ENCODE data around the gene EVA1A.

Gene EVA1A

GRCh38 chr2:75606761-75607399, 46.1 kb upstream of the EVA1A start:
- no peak overlapping the region for H3K4me3 ChIP-seq (ENCODE audit: low read depth, low read length)
- H3K27ac ChIP-seq (ENCODE audit: extremely low read depth, low read depth, low read length): no peak overlapping the region
- ChIA-PET CTCF (interaction anchor here (0.5 to 5.4 kb wide), 5 partner anchors 10 to 451 kb away, joined by 3 to 48 read pairs (median 4); no protein-coding TSS in a partner anchor), POLR2A (no interaction called here)
- H3K4me1 ChIP-seq (ENCODE audit: control insufficient read depth, insufficient read depth, low read length): no peaks in the 10 kb centered on the region
- no peaks in the 10 kb centered on the region for H3K9me3 ChIP-seq (ENCODE audit: control insufficient read depth, insufficient read depth, low read depth, low read length)
- no peaks in the 10 kb centered on the region for H3K36me3 ChIP-seq (ENCODE audit: control insufficient read depth in 2 of 2, insufficient read depth in 1 of 2, low read length in 2 of 2)
- TF ChIP-seq ZNF549 (tag by site-specific recombination; IDR thresholded peaks at IDR 0.05) (no peak), GFI1B (tag by site-specific recombination; IDR thresholded peaks at IDR 0.05) (no peak)
- TF ChIP-seq, protein P1, sequence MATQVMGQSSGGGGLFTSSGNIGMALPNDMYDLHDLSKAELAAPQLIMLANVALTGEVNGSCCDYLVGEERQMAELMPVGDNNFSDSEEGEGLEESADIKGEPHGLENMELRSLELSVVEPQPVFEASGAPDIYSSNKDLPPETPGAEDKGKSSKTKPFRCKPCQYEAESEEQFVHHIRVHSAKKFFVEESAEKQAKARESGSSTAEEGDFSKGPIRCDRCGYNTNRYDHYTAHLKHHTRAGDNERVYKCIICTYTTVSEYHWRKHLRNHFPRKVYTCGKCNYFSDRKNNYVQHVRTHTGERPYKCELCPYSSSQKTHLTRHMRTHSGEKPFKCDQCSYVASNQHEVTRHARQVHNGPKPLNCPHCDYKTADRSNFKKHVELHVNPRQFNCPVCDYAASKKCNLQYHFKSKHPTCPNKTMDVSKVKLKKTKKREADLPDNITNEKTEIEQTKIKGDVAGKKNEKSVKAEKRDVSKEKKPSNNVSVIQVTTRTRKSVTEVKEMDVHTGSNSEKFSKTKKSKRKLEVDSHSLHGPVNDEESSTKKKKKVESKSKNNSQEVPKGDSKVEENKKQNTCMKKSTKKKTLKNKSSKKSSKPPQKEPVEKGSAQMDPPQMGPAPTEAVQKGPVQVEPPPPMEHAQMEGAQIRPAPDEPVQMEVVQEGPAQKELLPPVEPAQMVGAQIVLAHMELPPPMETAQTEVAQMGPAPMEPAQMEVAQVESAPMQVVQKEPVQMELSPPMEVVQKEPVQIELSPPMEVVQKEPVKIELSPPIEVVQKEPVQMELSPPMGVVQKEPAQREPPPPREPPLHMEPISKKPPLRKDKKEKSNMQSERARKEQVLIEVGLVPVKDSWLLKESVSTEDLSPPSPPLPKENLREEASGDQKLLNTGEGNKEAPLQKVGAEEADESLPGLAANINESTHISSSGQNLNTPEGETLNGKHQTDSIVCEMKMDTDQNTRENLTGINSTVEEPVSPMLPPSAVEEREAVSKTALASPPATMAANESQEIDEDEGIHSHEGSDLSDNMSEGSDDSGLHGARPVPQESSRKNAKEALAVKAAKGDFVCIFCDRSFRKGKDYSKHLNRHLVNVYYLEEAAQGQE (tag by site-specific recombination; IDR thresholded peaks at IDR 0.05): no peak

DNA sequence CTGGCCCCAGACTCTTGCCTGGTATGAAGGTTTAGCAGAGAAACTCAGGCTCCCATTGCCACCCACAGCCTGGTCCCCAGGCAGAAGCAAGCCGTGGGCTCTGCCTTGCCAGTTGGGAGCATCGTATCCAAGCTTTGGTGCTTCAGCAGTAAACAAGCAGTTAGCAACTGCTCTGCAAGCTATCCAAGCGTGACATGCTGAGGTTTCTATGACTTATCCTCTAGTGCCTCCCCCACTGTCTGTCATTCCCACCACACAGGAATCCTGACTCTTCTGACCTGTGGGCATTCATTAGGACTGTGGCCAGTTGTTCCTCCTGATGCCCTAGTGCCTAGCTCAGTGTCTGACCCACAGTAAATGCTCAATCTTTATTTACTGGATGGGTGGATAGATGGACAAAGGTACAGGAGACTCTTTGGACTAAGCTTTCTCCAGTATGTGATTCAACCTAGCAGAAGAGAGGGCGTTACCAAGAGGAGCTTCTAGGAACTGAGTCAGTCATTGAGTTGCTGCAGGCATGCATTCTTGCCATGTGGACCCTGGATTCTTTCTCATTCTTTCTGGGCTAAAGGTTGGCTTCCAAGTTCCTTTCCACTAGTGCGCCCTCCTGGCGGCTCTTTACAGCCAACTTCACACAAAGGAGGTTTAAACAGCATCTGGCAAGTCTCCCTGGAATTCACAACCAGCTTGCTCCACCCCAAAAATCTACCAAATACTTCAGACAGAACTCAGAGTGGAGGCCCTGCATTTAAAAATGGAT, 45.2 kb upstream of the EVA1A start:
- ChIA-PET CTCF (interaction anchor here (0.5 to 5.4 kb wide), 5 partner anchors 9 to 140 kb away, joined by 3 to 48 read pairs (median 4); no protein-coding TSS in a partner anchor), POLR2A (no interaction called here)
- Histone ChIP-seq H3K4me3 (ENCODE audit: low read depth, low read length) (no peak overlapping the region), H3K27ac (ENCODE audit: extremely low read depth, low read depth, low read length) (no peak overlapping the region), H3K9me3 (ENCODE audit: control insufficient read depth, insufficient read depth, low read depth, low read length) (no peaks in the 10 kb centered on the region), H3K36me3 (ENCODE audit: control insufficient read depth in 2 of 2, insufficient read depth in 1 of 2, low read length in 2 of 2) (no peaks in the 10 kb centered on the region), H3K4me1 (ENCODE audit: control insufficient read depth, insufficient read depth, low read length) (no peaks in the 10 kb centered on the region)
- TF ChIP-seq BCL11B (tag by site-specific recombination; IDR thresholded peaks at IDR 0.05; ENCODE audit: low read depth) (no peak), OSR2 (tag by site-specific recombination; IDR thresholded peaks at IDR 0.05) (no peak), ZNF776 (tag by site-specific recombination; IDR thresholded peaks at IDR 0.05; ENCODE audit: borderline replicate concordance) (no peak), ZNF302 (tag by site-specific recombination; IDR thresholded peaks at IDR 0.05; ENCODE audit: low read depth) (no peak), KLF1 (tag by site-specific recombination; IDR thresholded peaks at IDR 0.05) (no peak), TRIM28 (IDR thresholded peaks at IDR 0.05; ENCODE audit: borderline replicate concordance, low read length) (no peak), ZBTB6 (tag by site-specific recombination; IDR thresholded peaks at IDR 0.05) (no peak), ZNF426 (tag by site-specific recombination; IDR thresholded peaks at IDR 0.05) (no peak), ZNF792 (tag by site-specific recombination; IDR thresholded peaks at IDR 0.05) (no peak), ZNF501 (tag by site-specific recombination; IDR thresholded peaks at IDR 0.05) (no peak), ZNF561 (tag by site-specific recombination; IDR thresholded peaks at IDR 0.05; ENCODE audit: borderline replicate concordance) (no peak), ZBTB48 (tag by site-specific recombination; IDR thresholded peaks at IDR 0.05) (no peak), ZNF324 (tag by site-specific recombination; IDR thresholded peaks at IDR 0.05) (no peak)
- TF ChIP-seq, protein P1 (tag by site-specific recombination; IDR thresholded peaks at IDR 0.05): no peak
- TF ChIP-seq, protein P2, sequence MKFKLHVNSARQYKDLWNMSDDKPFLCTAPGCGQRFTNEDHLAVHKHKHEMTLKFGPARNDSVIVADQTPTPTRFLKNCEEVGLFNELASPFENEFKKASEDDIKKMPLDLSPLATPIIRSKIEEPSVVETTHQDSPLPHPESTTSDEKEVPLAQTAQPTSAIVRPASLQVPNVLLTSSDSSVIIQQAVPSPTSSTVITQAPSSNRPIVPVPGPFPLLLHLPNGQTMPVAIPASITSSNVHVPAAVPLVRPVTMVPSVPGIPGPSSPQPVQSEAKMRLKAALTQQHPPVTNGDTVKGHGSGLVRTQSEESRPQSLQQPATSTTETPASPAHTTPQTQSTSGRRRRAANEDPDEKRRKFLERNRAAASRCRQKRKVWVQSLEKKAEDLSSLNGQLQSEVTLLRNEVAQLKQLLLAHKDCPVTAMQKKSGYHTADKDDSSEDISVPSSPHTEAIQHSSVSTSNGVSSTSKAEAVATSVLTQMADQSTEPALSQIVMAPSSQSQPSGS (tag by site-specific recombination; IDR thresholded peaks at IDR 0.05; ENCODE audit: low read depth): no peak
